SH-SY5Y (cell line): ENCODE results near the gene YIF1B.

Source experiments
- GATA2 ChIP-seq: IDR thresholded peaks from 2 replicates; pipeline ENCODE4 v1.6.1; 2011; ENCODE audit warnings: mild to moderate bottlenecking, low read depth, low read length
- GATA3 ChIP-seq: IDR thresholded peaks from 2 replicates; pipeline ENCODE4 v1.6.1; 2011; ENCODE audit warnings: low read depth, mild to moderate bottlenecking, low read length, moderate library complexity

DNA sequence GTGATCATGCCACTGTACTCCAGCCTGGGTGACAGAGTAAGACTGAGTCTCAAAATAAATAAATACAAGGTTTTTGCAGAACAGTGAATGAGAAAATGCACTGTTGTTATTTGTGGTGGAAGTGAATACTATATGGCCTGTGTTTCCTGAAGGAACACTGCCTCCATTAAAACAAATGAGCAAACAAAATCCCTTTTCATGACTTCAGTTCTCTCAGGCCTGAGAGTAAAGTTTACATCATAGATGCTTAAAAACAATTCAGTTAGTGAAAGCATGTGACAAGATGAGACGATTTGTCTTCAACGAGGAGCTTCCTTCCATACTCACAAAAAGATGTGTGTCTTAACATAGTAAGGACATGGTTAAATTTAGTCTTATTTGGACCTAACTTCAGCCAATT lies 37.0 kb downstream of the YIF1B start:
- TF ChIP-seq GATA2 = no peak
- no peak for TF ChIP-seq GATA3
